Measurements from ENCODE around the gene KRT34. TPM values are rescaled to one million over a fixed set of nuclear protein-coding genes. Genes with fewer than 3 reads are reported as not detected.
A peak's percentile ranks its signal among the peaks of the same experiment; 100 is the strongest.

KRT34 gene
- total and polyA plus RNA-seq, 2 experiments from 2014 or later: not detected

- TF ChIP-seq ZNF114 (CRISPR knock-in tag; IDR thresholded peaks at IDR 0.05) (no peak), STAT1 (IDR thresholded peaks at IDR 0.05; ENCODE audit: unreplicated experiment) (no peak), ETS1 (IDR thresholded peaks at IDR 0.05) (no peak), NANOG (IDR thresholded peaks at IDR 0.05; ENCODE audit: borderline replicate concordance) (no peak), JUNB (IDR thresholded peaks at IDR 0.05; ENCODE audit: unreplicated experiment) (no peak)
- TF ChIP-seq, protein P1, sequence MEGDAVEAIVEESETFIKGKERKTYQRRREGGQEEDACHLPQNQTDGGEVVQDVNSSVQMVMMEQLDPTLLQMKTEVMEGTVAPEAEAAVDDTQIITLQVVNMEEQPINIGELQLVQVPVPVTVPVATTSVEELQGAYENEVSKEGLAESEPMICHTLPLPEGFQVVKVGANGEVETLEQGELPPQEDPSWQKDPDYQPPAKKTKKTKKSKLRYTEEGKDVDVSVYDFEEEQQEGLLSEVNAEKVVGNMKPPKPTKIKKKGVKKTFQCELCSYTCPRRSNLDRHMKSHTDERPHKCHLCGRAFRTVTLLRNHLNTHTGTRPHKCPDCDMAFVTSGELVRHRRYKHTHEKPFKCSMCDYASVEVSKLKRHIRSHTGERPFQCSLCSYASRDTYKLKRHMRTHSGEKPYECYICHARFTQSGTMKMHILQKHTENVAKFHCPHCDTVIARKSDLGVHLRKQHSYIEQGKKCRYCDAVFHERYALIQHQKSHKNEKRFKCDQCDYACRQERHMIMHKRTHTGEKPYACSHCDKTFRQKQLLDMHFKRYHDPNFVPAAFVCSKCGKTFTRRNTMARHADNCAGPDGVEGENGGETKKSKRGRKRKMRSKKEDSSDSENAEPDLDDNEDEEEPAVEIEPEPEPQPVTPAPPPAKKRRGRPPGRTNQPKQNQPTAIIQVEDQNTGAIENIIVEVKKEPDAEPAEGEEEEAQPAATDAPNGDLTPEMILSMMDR (conservative IDR thresholded peaks at IDR 0.05; ENCODE audit: low read depth in 2 of 2): no peak
Observed at GRCh38 chr17:41340934-41341861, 40.9 kb downstream of the KRT34 start (continued).

DNA sequence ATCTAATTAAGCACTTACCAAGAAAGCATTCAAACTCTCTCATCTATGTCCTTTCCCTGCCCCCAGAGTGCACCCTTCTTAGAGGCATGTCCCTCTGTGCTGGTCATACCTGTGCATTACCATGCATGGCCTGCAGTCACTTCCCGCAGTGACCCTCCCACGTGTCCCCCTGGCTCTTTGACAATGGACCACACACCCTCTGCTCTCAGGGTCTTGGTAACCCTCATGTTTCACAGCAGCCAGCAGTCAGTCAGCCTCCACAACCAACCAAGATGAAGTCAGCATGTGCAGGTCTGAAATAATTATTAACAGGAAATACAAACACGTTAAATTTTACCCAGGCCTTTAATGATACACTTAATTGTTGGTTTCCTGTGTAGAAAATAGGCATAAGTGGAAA is 41.6 kb downstream of the KRT34 start:
- no peak overlapping the region for H3K4me2 ChIP-seq
- no peak overlapping the region for H2AFZ ChIP-seq
- H3K36me3 ChIP-seq (ENCODE audit: insufficient read depth): no peaks in the 10 kb centered on the region
- peaks cover 24% of the 10 kb centered on the region for H3K9me3 Mint-ChIP-seq
- H3K4me3 ChIP-seq: no peak overlapping the region
- no peaks in the 10 kb centered on the region for H3K4me1 Mint-ChIP-seq
- H3K9me2 ChIP-seq (ENCODE audit: insufficient read depth): peaks cover 4% of the 10 kb centered on the region; the same call in 1 of the 2 replicates
- no peaks in the 10 kb centered on the region for H4K20me1 ChIP-seq (replicated peaks; ENCODE audit: insufficient read depth)
- TF ChIP-seq EZH2 (IDR thresholded peaks at IDR 0.05; ENCODE audit: low read depth, unreplicated experiment) (no peak), ZNF114 (CRISPR knock-in tag; IDR thresholded peaks at IDR 0.05) (no peak), STAT1 (IDR thresholded peaks at IDR 0.05; ENCODE audit: unreplicated experiment) (no peak), POLR2AphosphoS5 (IDR thresholded peaks at IDR 0.05; ENCODE audit: low read depth) (no peak), ZNF331 (CRISPR knock-in tag; IDR thresholded peaks at IDR 0.05; ENCODE audit: low read depth) (no peak), NANOG (IDR thresholded peaks at IDR 0.05; ENCODE audit: borderline replicate concordance) (no peak), CREB1 (CRISPR knock-in tag; IDR thresholded peaks at IDR 0.05; ENCODE audit: low read depth) (no peak), EZH2phosphoT487 (IDR thresholded peaks at IDR 0.05; ENCODE audit: unreplicated experiment) (no peak), ZNF462 (CRISPR knock-in tag; IDR thresholded peaks at IDR 0.05) (no peak)
- TF ChIP-seq, protein P1 (conservative IDR thresholded peaks at IDR 0.05; ENCODE audit: low read depth in 2 of 2): no peak
- H3K79me2 ChIP-seq (replicated peaks; ENCODE audit: insufficient read depth): no peaks in the 10 kb centered on the region
- ATAC-seq (no peak), DNase-seq (ENCODE audit: low spot score) (peak; percentile 17)
- no peaks in the 10 kb centered on the region for H3K4me1 ChIP-seq (ENCODE audit: insufficient read depth)
- H3K36me3 Mint-ChIP-seq (ENCODE audit: low read depth): no peaks in the 10 kb centered on the region; the same call in 2 of the 3 replicates
- no peak overlapping the region for H3K4me3 Mint-ChIP-seq
- H3K27ac Mint-ChIP-seq: no peak overlapping the region
- peaks cover 5% of the 10 kb centered on the region for H3K27me3 Mint-ChIP-seq (ENCODE audit: insufficient read depth, low read depth, poor library complexity)
- H3F3A ChIP-seq (replicated peaks; ENCODE audit: low read depth): no peaks in the 10 kb centered on the region
- no peak overlapping the region for H3K27ac ChIP-seq (ENCODE audit: low read depth)
- H3K27me3 ChIP-seq (ENCODE audit: insufficient read depth): no peaks in the 10 kb centered on the region
